Right renal pelvis (tissue), 4 donors: ENCODE results near the gene LAMC1. TPM values are rescaled to one million over a fixed set of nuclear protein-coding genes. Genes with fewer than 3 reads are reported as not detected.
"Not testable (repeated sequence)": the region's sequence is repeated elsewhere in the genome, so short reads cannot be mapped to it uniquely, and the experiment has no call there.

Experiments used
- DNase-seq, 4 donors: peaks; one replicate each; pipeline ENCODE4 v3.0.0-alpha.2; 2013; ENCODE audit warnings: low read depth in 4 of 4, low spot score in 3 of 4, missing footprints in 1 of 4
- polyA plus RNA-seq, 4 donors: library from polyadenylated mRNA; unstranded; fragments of 120-200 nt; gene quantifications; one replicate each; pipeline ENCODE4 v1.2.1, GENCODE V29; 2013; ENCODE audit not compliant: insufficient read length in 4 of 4

The LAMC1 gene
- polyA plus RNA-seq, 4 donors: 269 to 303 (median 287) TPM

GRCh38 chr1:183040547-183040971 is 17.3 kb downstream of the LAMC1 start:
- DNase-seq: no peak

GRCh38 chr1:183043254-183043653 is 20.0 kb downstream of the LAMC1 start:
- no peak for DNase-seq

GRCh38 chr1:183043872-183044854 is 20.9 kb downstream of the LAMC1 start:
- DNase-seq: no peak

- DNase-seq: no peak
Measured at GRCh38 chr1:183044893-183045649, 21.9 kb downstream of the LAMC1 start.

GRCh38 chr1:183048087-183049085 is 25.2 kb downstream of the LAMC1 start:
- DNase-seq: no peak

GRCh38 chr1:183051546-183051945 is 28.3 kb downstream of the LAMC1 start:
- no peak for DNase-seq

- DNase-seq: no peak
Measured at GRCh38 chr1:183052861-183053260, 29.6 kb downstream of the LAMC1 start.

- no peak for DNase-seq
Measured at GRCh38 chr1:183058851-183059502, 35.8 kb downstream of the LAMC1 start.

GRCh38 chr1:183061194-183061593 is 38.0 kb downstream of the LAMC1 start:
- no peak for DNase-seq

- no peak for DNase-seq
Measured at GRCh38 chr1:183063349-183063748, 40.1 kb downstream of the LAMC1 start.

- DNase-seq: no peak
Measured at GRCh38 chr1:183065168-183065706, 42.0 kb downstream of the LAMC1 start.

GRCh38 chr1:183066432-183066831 is 43.2 kb downstream of the LAMC1 start:
- DNase-seq: not testable (repeated sequence)

- no peak for DNase-seq
Measured at GRCh38 chr1:183069562-183070216, 46.5 kb downstream of the LAMC1 start.

GRCh38 chr1:183070234-183070922 is 47.2 kb downstream of the LAMC1 start:
- no peak for DNase-seq

- no peak for DNase-seq
Measured at GRCh38 chr1:183070923-183071618, 47.9 kb downstream of the LAMC1 start.

- DNase-seq: not testable (repeated sequence)
Measured at GRCh38 chr1:183072595-183072994, 49.4 kb downstream of the LAMC1 start.

GRCh38 chr1:183073320-183073719 is 50.1 kb downstream of the LAMC1 start:
- no peak for DNase-seq

- no peak for DNase-seq
Measured at GRCh38 chr1:183074215-183074614, 51.0 kb downstream of the LAMC1 start.
